22Rv1 (cell line): ENCODE results near the gene CDH24.

ENCODE experiments used
- H3K27ac ChIP-seq: fragments of 450-650 bp; 2 replicates; pipeline ENCODE4 v1.5.1; 2017
- ZFX ChIP-seq: fragments of 450-650 bp; IDR thresholded peaks from 2 replicates; pipeline ENCODE4 v1.6.1; 2017; ENCODE audit warnings: antibody characterized with exemption, borderline replicate concordance
- TF ChIP-seq, protein P1 (sequence below): fragments of 450-650 bp; IDR thresholded peaks from 2 replicates; pipeline ENCODE4 v1.5.1; 2017; ENCODE audit warnings: mild to moderate bottlenecking

Gene CDH24

DNA sequence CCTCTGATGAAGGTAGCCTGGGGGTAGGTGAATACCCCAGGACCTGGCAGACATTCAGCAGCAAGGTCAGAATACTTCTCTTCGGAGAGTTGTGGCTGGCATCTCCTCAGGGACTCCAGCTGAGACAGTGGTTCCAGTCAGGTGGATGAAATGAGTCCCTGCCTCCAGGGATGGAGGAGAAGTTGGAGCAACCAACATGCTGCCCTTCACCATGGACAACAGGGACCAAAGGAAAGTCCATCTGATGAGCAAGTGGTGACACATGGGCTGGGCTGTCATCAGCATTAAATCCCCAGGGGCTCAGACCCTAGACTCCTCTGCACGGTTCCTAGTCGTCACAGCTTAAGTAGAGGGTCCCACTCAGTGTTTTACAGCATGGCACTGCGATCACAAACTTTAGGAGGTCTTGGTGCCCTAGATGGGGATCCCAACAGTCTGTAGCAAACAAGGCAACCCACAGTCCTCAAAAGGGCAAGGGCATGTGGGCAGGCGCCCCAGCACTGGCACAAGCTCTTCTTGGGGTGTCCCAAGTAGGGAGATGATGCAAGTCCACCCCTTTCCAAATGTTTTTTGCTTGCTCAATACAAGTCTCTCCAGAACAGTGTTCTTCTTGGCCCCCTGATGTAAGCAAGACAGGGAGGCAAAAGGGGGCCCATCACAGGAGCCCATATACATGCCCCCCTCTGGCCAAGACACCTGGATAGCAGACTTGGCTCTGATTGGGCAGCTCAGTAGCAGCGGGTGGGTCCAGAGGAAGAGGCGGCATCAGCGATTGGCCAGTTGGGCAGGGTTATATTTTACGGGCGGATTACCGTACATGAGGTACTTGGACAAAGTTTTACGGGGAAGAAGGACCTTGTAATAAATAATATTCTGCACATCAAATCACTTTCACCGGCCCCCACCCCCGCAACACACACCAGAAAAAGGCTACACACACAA is 10.8 kb upstream of the CDH24 start:
- peak overlapping the region; percentile 93 for H3K27ac ChIP-seq
- TF ChIP-seq, protein P1, sequence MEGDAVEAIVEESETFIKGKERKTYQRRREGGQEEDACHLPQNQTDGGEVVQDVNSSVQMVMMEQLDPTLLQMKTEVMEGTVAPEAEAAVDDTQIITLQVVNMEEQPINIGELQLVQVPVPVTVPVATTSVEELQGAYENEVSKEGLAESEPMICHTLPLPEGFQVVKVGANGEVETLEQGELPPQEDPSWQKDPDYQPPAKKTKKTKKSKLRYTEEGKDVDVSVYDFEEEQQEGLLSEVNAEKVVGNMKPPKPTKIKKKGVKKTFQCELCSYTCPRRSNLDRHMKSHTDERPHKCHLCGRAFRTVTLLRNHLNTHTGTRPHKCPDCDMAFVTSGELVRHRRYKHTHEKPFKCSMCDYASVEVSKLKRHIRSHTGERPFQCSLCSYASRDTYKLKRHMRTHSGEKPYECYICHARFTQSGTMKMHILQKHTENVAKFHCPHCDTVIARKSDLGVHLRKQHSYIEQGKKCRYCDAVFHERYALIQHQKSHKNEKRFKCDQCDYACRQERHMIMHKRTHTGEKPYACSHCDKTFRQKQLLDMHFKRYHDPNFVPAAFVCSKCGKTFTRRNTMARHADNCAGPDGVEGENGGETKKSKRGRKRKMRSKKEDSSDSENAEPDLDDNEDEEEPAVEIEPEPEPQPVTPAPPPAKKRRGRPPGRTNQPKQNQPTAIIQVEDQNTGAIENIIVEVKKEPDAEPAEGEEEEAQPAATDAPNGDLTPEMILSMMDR: no peak
- no peak for TF ChIP-seq ZFX

DNA sequence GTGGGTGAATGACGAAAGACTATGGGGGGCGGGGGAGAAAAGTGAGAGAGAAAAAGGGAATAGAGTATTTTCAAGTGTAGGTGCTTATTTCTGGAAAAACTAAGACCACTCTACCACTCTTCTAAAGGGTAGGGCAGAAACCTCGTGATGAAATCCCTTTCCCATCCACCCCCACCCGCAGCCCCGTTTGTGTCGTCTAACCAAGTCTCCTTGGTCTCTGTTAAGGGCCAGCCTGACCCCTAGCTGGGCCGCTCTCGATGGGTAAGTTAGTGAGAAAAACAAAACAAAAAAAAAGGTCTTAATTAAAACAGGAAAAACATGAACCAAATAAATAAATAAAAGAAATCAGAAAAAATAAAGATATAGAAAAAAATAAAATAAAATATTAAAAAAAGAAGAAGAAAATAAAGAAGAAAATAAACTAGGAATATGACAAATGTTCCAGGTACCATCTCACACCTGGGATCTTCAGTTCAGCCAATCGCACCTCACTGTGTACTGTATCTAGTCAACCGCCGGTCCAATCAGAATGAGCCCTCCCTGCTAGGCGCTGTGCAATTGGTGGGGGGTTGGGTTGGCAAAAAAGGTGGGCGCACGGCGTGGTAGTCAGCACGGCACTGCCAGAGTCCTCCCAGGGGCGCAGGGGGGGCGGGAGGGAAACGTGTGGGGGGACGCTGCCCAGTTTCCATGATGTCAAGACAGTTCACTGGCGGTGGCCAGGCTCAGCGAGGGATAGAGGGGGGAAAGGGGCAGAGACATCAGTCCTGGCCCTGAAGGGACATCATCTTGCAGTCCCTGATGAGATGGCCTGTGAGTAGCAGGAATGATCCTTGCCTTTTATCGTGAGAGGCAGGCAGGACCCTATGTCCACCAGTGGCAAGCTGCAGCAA is 9.8 kb upstream of the CDH24 start:
- TF ChIP-seq ZFX: no peak
- TF ChIP-seq, protein P1: no peak
- H3K27ac ChIP-seq: no peak overlapping the region

DNA sequence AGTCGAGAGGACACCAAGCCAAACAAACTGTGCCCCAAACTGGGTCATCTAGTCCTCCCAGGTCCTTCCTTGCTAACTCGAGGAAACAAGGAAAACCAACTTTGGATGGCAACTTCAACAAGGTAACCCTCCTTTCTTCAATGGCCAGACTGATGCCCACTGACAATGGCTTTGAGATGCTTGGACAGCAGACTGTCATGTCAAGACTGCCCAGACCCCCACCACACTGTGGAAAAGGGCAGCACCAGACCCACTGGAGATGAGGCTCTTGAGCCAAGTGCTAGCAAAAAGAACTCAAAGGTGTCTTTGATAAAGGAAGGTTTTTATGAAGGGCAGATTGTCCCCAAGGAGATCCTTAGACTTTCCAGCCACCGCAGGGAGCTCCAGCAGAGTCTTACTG is 9.0 kb upstream of the CDH24 start:
- TF ChIP-seq, protein P1: no peak
- no peak for TF ChIP-seq ZFX
- H3K27ac ChIP-seq: no peak overlapping the region

DNA sequence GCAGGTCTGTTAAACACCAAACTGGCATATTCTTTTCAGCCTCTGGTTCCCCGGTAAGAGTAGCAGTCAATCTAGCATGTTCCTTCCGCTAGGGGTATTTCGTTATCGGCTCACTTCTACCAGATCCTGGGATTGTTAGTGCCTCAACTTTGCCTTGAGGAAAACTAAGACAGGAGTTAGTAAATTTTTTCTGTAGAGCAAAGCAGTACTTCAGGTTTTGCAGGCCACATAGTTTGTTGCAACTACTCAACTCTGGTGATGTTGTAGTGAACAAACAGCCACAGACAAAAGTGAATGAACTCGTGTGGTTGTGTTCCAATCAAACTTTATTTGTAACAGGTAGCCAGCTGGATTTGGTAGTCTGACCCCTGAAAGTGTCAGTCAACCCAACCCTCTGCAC is 6.3 kb upstream of the CDH24 start:
- TF ChIP-seq ZFX: no peak
- TF ChIP-seq, protein P1: no peak
- H3K27ac ChIP-seq: peak overlapping the region; percentile 10; the same call in 1 of the 2 replicates

DNA sequence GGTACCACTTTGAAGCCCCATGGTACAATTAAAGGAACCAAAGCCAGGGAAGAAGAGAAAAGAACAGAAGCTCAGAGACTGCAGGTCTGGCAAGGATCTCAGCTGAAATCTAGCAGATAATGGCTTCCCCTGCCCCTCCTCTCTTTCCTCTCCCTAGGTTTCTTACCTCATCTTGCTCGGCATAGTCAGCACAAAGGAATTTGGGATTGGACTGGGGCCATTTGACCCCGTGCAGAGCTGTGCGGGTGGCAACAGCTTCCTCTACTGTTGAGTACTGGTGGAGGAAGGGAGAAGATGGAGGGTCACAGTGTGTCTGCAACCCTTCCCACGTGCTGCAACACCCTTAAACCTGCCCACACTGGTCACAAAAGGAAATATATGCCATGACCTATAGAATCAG is 4.7 kb upstream of the CDH24 start:
- no peak for TF ChIP-seq ZFX
- TF ChIP-seq, protein P1: no peak
- peak overlapping the region; percentile 43 for H3K27ac ChIP-seq

DNA sequence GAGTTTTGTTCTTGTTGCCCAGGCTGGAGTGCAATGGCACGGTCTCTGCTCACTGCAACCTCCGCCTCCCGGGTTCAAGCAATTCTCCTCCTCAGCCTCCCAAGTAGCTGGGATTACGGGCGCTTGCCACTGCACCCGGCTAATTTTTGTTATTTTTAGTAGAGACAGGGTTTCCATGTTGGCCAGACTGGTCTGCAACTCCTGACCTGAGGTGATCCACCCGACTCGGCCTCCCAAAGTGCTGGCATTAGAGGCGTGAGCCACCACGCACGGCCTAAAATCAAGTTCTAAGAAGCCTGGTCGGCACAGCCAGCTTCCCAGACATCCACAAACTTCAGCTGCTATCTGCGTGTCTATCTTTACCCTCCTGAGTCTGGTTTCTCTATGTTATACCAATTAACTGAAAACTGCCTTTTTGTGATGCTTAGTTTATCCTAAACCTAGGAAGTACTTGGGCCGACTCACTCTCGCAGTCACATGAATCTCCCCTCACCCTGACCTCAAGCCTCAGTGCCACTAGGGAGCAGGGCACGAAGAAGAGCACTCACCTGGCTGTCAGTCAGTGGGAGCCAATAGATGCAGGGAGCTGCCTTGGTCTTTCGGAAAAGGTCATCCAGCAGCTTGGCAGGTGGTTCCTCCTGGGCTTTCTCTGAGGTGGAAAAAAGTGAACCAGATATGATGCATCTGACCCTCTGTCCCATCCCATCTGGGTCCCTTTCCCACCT is 3.4 kb upstream of the CDH24 start:
- H3K27ac ChIP-seq: 0 out of 2 replicates have a peak overlapping the region, but pooled peaks have one; percentile 90
- TF ChIP-seq, protein P1: no peak
- no peak for TF ChIP-seq ZFX
